Mesendoderm (in vitro differentiated cells): Measurements from ENCODE around the gene AHI1.

ENCODE experiments used
- DNase-seq: peaks from one replicate; pipeline ENCODE4 v3.0.0; 2013
- H2AK5ac ChIP-seq: 2 replicates; pipeline ENCODE4 v1.6.1; 2013; ENCODE audit warnings: low read length, inconsistent platforms
- H2BK120ac ChIP-seq: 2 replicates; pipeline ENCODE4 v1.6.1; 2013; ENCODE audit warnings: low read depth, mild to moderate bottlenecking, low read length, moderate library complexity, mixed read lengths
- H2BK15ac ChIP-seq: replicated peaks from 2 replicates; pipeline ENCODE4 v1.6.1; 2013; ENCODE audit warnings: low read depth, mild to moderate bottlenecking, moderate library complexity
- H2BK5ac ChIP-seq: 2 replicates; pipeline ENCODE4 v1.6.1; 2013; ENCODE audit warnings: low read length, inconsistent platforms
- H3K18ac ChIP-seq: 2 replicates; pipeline ENCODE4 v1.6.1; 2013; ENCODE audit warnings: mild to moderate bottlenecking, low read length, mixed read lengths
- H3K23ac ChIP-seq: one replicate; pipeline ENCODE4 v1.6.1; 2013; ENCODE audit warnings: low read length
- H3K27ac ChIP-seq: 2 replicates; pipeline ENCODE4 v1.5.1; 2013; ENCODE audit warnings: low read depth, mild to moderate bottlenecking, inconsistent platforms, low read length, moderate library complexity
- H3K27me3 ChIP-seq: 2 replicates; pipeline ENCODE4 v1.6.1; 2013; ENCODE audit warnings: low read length, control low read depth, mild to moderate bottlenecking, inconsistent platforms; ENCODE audit not compliant: insufficient read depth, poor library complexity
- H3K36me3 ChIP-seq: 2 replicates; pipeline ENCODE4 v1.6.1; 2013; ENCODE audit warnings: low read length, inconsistent platforms; ENCODE audit not compliant: control insufficient read depth, insufficient read depth
- H3K4ac ChIP-seq: one replicate; pipeline ENCODE4 v1.6.1; 2013; ENCODE audit warnings: low read depth, mild to moderate bottlenecking, low read length, moderate library complexity
- H3K4me1 ChIP-seq: 2 replicates; pipeline ENCODE4 v1.6.1; 2013; ENCODE audit warnings: low read depth, low read length, inconsistent platforms; ENCODE audit not compliant: control insufficient read depth
- H3K4me2 ChIP-seq: 2 replicates; pipeline ENCODE4 v1.6.1; 2013; ENCODE audit warnings: low read length
- H3K4me3 ChIP-seq: 2 replicates; pipeline ENCODE4 v1.5.1; 2013; ENCODE audit warnings: mild to moderate bottlenecking, low read length
- H3K56ac ChIP-seq: one replicate; pipeline ENCODE4 v1.6.1; 2013; ENCODE audit warnings: low read length
- H3K79me1 ChIP-seq: 2 replicates; pipeline ENCODE4 v1.6.1; 2013; ENCODE audit warnings: low read length, inconsistent platforms
- H3K79me2 ChIP-seq: 2 replicates; pipeline ENCODE4 v1.6.1; 2013; ENCODE audit warnings: mild to moderate bottlenecking, low read length; ENCODE audit not compliant: control insufficient read depth, insufficient read depth
- H3K9ac ChIP-seq: 2 replicates; pipeline ENCODE4 v1.6.1; 2013; ENCODE audit warnings: low read length, inconsistent platforms
- H4K5ac ChIP-seq: one replicate; pipeline ENCODE4 v1.6.1; 2013; ENCODE audit warnings: low read length
- H4K8ac ChIP-seq: one replicate; pipeline ENCODE4 v1.6.1; 2013; ENCODE audit warnings: low read depth, mild to moderate bottlenecking, control low read depth, low read length, moderate library complexity
- WGBS: extraction: QIAGEN DNeasy Blood & Tissue Kit; methylation state at CpG from one replicate; pipeline ENCODE4 v1.1.7; 2013; ENCODE audit warnings: low lambda C conversion rate, missing lambda C conversion rate; ENCODE audit not compliant: insufficient coverage; ENCODE audit errors: extremely low coverage; 5-methylcytosine and 5-hydroxymethylcytosine counted together

The AHI1 gene

DNA sequence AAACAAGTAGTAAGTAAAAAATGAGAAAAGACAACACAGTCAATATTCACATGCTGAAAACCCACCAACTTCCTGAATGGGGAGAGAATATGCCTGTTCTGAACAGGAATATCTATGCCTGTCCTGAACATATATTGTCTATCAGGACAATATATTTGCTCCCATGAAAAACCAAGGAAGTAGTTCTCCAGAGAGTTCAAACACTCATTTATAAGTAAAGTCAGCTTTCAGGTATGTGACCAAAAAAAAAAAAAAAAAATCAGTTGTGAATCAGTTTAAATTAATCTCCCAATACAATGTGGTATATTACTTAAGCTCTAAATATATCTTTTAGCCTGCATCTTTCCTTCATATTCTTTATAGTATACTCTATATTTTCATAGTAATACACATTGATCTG is 197.0 kb downstream of the AHI1 start:
- DNase-seq = no peak
- no peak overlapping the region for H2BK15ac ChIP-seq
- H3K23ac ChIP-seq = no peak overlapping the region
- no peak overlapping the region for H3K18ac ChIP-seq
- no peaks in the 10 kb centered on the region for H3K36me3 ChIP-seq
- H3K79me1 ChIP-seq = no peaks in the 10 kb centered on the region
- no peaks in the 10 kb centered on the region for H3K4me1 ChIP-seq
- no peak overlapping the region for H3K4ac ChIP-seq
- no peak overlapping the region for H3K9ac ChIP-seq
- H2BK5ac ChIP-seq = no peak overlapping the region
- no peaks in the 10 kb centered on the region for H3K27me3 ChIP-seq
- no peak overlapping the region for H2BK120ac ChIP-seq
- H4K8ac ChIP-seq = no peak overlapping the region
- no peak overlapping the region for H2AK5ac ChIP-seq
- no peaks in the 10 kb centered on the region for H3K79me2 ChIP-seq
- no peak overlapping the region for H3K56ac ChIP-seq
- no peak overlapping the region for H3K4me3 ChIP-seq
- no peak overlapping the region for H3K4me2 ChIP-seq
- H4K5ac ChIP-seq = no peak overlapping the region
- no peak overlapping the region for H3K27ac ChIP-seq

DNA sequence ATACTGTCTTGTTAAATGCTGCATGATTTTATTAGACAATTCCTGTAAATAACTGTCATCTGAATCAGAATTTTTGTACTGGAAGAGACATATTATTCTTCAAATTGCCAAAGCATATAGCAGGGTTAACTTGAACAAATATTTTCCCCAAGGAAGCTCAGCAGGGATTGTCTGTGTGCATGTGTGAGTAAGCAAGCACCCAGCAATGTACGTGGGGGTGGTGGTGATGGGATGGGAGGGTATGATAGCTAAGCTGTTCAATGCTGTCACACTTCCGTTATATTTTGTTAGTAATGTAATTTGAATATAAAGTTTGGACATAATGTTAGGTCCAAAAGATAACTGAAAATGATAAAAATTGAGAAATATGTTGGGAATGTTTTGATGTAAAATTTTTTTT is 198.3 kb downstream of the AHI1 start:
- Histone ChIP-seq H3K23ac (no peak overlapping the region), H3K9ac (no peak overlapping the region), H2AK5ac (no peak overlapping the region), H4K8ac (no peak overlapping the region), H3K27me3 (no peaks in the 10 kb centered on the region), H3K18ac (no peak overlapping the region), H3K4ac (no peak overlapping the region), H3K79me1 (no peaks in the 10 kb centered on the region), H3K27ac (no peak overlapping the region), H3K4me2 (no peak overlapping the region), H3K4me3 (no peak overlapping the region), H3K36me3 (no peaks in the 10 kb centered on the region), H3K56ac (no peak overlapping the region), H2BK15ac (no peak overlapping the region), H4K5ac (no peak overlapping the region), H2BK120ac (no peak overlapping the region), H2BK5ac (no peak overlapping the region), H3K4me1 (no peaks in the 10 kb centered on the region), H3K79me2 (no peaks in the 10 kb centered on the region)
- WGBS = no CpG with 5 or more reads among the region's 2 CpGs
- DNase-seq = no peak

DNA sequence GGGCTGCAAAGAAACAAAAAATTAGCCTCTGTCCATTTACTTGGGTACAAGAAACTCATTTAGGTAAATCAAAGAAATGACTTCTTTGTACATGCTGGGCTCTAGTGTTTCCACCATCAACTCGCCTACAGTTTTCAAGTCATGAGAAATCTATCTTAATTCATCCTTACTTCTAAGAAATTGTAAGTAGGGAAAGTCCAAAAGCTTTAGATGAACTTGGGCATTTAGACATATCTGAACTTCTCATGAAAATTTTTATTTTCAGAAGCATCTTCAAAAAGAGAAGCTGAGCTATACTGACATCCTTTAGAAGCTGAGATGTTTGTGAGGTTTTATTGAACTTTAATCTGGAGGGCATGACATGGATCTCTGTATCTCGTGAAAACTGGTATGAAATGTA is 199.1 kb downstream of the AHI1 start:
- Histone ChIP-seq H3K4ac (no peak overlapping the region), H3K27me3 (no peaks in the 10 kb centered on the region), H3K4me1 (no peaks in the 10 kb centered on the region), H2AK5ac (no peak overlapping the region), H2BK15ac (no peak overlapping the region), H3K79me2 (no peaks in the 10 kb centered on the region), H3K56ac (no peak overlapping the region), H2BK120ac (no peak overlapping the region), H4K5ac (no peak overlapping the region), H3K27ac (no peak overlapping the region), H3K79me1 (no peaks in the 10 kb centered on the region), H3K9ac (no peak overlapping the region), H3K4me2 (no peak overlapping the region), H3K18ac (no peak overlapping the region), H3K4me3 (no peak overlapping the region), H2BK5ac (no peak overlapping the region), H3K23ac (no peak overlapping the region), H3K36me3 (no peaks in the 10 kb centered on the region), H4K8ac (no peak overlapping the region)
- no peak for DNase-seq
- no CpG with 5 or more reads among the region's 2 CpGs for WGBS

- no peak overlapping the region for H3K4me2 ChIP-seq
- no peaks in the 10 kb centered on the region for H3K79me1 ChIP-seq
- H3K27ac ChIP-seq = no peak overlapping the region
- no peak overlapping the region for H2AK5ac ChIP-seq
- H3K79me2 ChIP-seq = no peaks in the 10 kb centered on the region
- no peak overlapping the region for H2BK15ac ChIP-seq
- no peak for DNase-seq
- H4K5ac ChIP-seq = no peak overlapping the region
- H3K4me1 ChIP-seq = no peaks in the 10 kb centered on the region
- H3K18ac ChIP-seq = no peak overlapping the region
- H4K8ac ChIP-seq = no peak overlapping the region
- no CpG with 5 or more reads among the region's 2 CpGs for WGBS
- no peaks in the 10 kb centered on the region for H3K36me3 ChIP-seq
- no peak overlapping the region for H3K9ac ChIP-seq
- H3K4ac ChIP-seq = no peak overlapping the region
- no peak overlapping the region for H3K23ac ChIP-seq
- no peak overlapping the region for H2BK5ac ChIP-seq
- H3K4me3 ChIP-seq = no peak overlapping the region
- H3K27me3 ChIP-seq = no peaks in the 10 kb centered on the region
- no peak overlapping the region for H3K56ac ChIP-seq
- no peak overlapping the region for H2BK120ac ChIP-seq
Observed at GRCh38 chr6:135296715-135297114, 200.8 kb downstream of the AHI1 start.

GRCh38 chr6:135295085-135295484 is 202.5 kb downstream of the AHI1 start:
- Histone ChIP-seq H2BK5ac (no peak overlapping the region), H4K5ac (no peak overlapping the region), H3K18ac (no peak overlapping the region), H2AK5ac (no peak overlapping the region), H4K8ac (no peak overlapping the region), H3K4me1 (no peaks in the 10 kb centered on the region), H3K27ac (no peak overlapping the region), H3K79me2 (no peaks in the 10 kb centered on the region), H3K23ac (no peak overlapping the region), H3K9ac (no peak overlapping the region), H3K79me1 (no peaks in the 10 kb centered on the region), H3K4me2 (no peak overlapping the region), H3K4me3 (no peak overlapping the region), H2BK15ac (no peak overlapping the region), H3K56ac (no peak overlapping the region), H3K4ac (no peak overlapping the region), H3K27me3 (no peaks in the 10 kb centered on the region), H3K36me3 (no peaks in the 10 kb centered on the region), H2BK120ac (no peak overlapping the region)
- WGBS = no CpG with 5 or more reads among the region's 1 CpG
- no peak for DNase-seq

GRCh38 chr6:135291288-135292076 is 206.1 kb downstream of the AHI1 start:
- no peaks in the 10 kb centered on the region for H3K4me1 ChIP-seq
- H3K4ac ChIP-seq = no peak overlapping the region
- H3K9ac ChIP-seq = no peak overlapping the region
- no peaks in the 10 kb centered on the region for H3K79me1 ChIP-seq
- peak; percentile 16 for DNase-seq
- no peak overlapping the region for H3K23ac ChIP-seq
- H3K36me3 ChIP-seq = no peaks in the 10 kb centered on the region
- no peak overlapping the region for H2AK5ac ChIP-seq
- no peak overlapping the region for H3K56ac ChIP-seq
- H4K8ac ChIP-seq = no peak overlapping the region
- no CpG with 5 or more reads among the region's 3 CpGs for WGBS
- no peak overlapping the region for H2BK15ac ChIP-seq
- H2BK5ac ChIP-seq = no peak overlapping the region
- H3K27me3 ChIP-seq = no peaks in the 10 kb centered on the region
- H3K18ac ChIP-seq = no peak overlapping the region
- H4K5ac ChIP-seq = no peak overlapping the region
- H3K27ac ChIP-seq = no peak overlapping the region
- H3K4me2 ChIP-seq = no peak overlapping the region
- H3K4me3 ChIP-seq = no peak overlapping the region
- no peaks in the 10 kb centered on the region for H3K79me2 ChIP-seq
- no peak overlapping the region for H2BK120ac ChIP-seq
